HG03025 (cell line): ENCODE results near the gene ZNF804A.

Experiments
- ATAC-seq: cut with Tn5 transposase; IDR thresholded peaks from one replicate; pipeline ENCODE4 v1.9.1; 2021; ENCODE audit warnings: mild to moderate bottlenecking, moderate library complexity; ENCODE audit not compliant: unreplicated experiment, low FRiP score

ZNF804A gene

GRCh38 chr2:184598316-184599053 lies at the start of gene ZNF804A:
Gene ZNF804A, plus strand, starts transcription at chr2:184598529. Its CDS starts 431 bp downstream, at chr2:184598960.
- peak; percentile 77 for ATAC-seq

GRCh38 chr2:184549153-184549552 lies 49.2 kb upstream of the ZNF804A start:
- no peak for ATAC-seq

DNA sequence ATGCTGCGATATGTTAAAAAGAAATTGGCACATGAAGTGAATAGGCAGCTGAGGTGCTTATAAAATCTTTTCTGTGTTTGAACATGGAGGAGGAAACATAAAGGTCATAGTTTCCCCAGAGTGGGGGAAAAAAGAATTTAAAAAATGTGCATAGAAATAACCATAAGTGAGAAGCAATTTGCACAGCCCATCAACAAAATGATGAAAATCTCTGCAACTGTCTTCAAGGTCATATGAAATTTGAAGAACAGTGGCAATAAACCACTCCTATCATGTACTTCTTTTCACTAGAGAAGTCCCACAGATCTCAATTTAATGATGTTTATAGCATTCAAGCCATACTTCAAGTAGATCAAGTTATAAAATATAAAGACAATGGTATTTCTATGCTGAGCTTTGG lies 46.7 kb upstream of the ZNF804A start:
- no peak for ATAC-seq

DNA sequence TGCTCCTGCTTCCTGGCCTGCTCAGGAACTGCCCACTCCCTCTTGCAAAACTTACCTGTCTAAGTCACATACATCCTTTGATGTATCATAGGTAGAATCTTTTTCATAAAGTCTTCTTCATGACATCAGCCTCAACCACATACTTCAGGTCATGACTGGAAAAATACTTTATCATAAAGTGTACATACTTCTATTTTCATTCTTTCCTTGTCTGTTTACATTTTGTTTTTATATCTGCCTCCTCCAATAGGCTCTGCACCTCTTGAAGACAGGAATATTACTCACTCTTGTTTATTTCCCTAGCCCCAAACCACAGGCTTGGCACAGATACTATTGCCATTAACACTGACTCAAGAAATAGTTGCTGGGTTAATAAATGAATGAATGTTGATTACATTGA lies 43.6 kb upstream of the ZNF804A start:
- ATAC-seq = no peak

DNA sequence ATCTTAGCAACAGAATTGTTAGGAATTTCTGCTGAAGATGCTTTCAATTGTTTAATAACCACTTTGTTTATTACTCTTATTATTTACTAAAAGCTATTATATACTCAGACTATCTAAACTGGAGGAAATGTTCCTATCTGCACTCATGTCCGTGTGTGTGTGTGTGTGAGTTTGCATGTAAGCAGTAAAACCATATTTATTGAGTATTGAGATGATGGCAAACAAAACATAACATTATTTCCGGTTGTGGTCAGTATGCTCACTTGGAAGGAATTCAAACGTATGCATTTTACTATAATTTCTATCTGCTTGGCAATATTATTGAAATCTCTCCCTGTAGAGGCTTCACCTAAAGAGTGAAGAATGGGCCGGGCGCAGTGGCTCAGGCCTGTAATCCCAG lies 43.0 kb upstream of the ZNF804A start:
- no peak for ATAC-seq

DNA sequence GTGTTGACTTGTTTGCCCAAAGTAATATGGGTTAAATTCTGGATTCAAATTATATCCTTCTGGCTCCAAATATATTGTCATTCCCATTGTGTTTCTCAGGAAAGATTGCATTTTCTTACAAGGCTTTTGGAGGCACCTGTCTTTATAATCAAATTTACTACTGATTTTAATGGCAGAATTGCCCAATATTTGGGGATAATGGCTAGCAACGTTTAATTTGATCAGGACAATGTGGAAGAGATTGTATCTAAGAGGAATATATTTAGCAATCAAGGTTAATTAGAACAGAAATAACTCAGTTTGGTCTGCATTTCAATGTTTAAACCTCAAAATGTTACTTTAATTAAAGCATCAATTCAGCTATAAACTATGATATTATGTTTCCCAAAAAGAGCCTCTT lies 41.7 kb upstream of the ZNF804A start:
- ATAC-seq = no peak

- no peak for ATAC-seq
Observed at GRCh38 chr2:184558713-184559464, 39.4 kb upstream of the ZNF804A start.

- ATAC-seq = no peak
Observed at GRCh38 chr2:184560603-184561002, 37.7 kb upstream of the ZNF804A start.

- no peak for ATAC-seq
Observed at GRCh38 chr2:184562532-184562931, 35.8 kb upstream of the ZNF804A start.

GRCh38 chr2:184564092-184564491 lies 34.2 kb upstream of the ZNF804A start:
- no peak for ATAC-seq

DNA sequence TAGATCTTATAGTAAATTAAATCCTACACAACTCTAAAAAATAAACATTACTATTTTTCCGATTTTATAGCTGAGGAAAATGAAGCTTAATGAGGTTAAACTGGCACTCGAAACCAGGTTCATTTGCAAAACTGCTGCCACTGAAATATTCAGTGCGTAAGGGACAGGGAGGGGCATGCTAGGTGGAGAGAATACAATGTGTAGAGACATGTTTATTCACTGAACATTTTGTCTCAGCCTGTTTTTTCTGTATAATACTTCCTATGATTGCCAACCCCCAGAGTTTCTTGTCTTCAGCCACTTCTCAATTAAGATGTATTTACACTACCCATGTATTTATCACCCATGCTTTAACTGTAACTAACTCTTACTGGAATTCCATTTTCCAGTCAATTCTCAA lies 31.6 kb upstream of the ZNF804A start:
- no peak for ATAC-seq

DNA sequence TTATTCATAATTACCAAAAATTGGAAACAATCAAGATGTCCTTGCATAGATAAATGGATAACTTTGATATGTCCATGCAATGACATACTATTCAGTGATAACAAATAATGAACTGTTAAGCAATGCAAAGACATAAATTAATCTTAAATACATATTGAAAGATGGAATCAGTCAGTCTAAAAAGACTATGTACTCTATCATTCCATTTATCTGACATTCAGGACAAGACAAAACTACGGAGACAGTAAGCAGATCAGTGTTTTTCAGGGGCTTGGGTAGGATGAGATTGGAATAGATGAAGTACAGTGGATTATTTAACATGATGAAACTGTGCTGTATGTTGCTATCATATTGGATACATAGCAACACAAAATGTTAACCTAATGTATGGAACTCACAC lies 21.3 kb upstream of the ZNF804A start:
- no peak for ATAC-seq

- no peak for ATAC-seq
Observed at GRCh38 chr2:184577743-184578142, 20.6 kb upstream of the ZNF804A start.

DNA sequence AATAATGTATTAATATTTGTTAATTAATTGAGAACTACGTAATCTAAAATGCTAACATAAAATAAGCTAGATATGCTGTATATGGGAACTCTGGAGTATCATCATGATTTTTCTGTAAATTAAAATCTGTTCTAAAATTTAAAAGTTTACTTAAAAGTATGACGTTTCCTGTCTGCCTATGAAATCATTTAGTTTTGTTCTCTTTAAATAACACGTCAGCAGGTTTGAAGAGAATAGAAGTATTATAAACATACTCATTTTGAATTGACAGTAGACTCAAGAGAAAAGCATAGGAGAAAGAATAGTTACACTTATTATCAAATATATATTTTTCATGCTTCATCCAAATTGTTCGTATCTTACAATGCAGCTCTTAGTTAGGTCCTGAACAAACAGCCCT lies 19.1 kb upstream of the ZNF804A start:
- no peak for ATAC-seq

DNA sequence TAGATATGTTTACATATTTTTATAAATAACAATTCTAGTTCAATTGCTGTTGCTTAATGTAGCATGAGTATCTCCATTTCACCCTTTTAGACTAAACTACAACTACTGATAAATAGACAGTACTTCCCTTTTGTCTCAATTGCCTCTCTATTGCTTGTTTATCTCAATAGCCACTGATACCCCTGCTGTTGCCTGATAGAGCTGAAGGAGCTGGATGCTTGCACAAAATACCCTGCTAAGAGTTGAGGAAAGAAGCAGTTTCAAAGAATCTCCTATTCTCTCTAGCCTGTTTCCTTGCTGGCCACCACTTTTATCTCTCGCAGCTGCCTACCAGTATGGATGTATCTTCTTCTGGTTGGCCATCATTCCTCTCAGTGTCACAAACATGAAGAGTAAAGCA lies 16.9 kb upstream of the ZNF804A start:
- ATAC-seq = no peak

- no peak for ATAC-seq
Observed at GRCh38 chr2:184589261-184589660, 9.1 kb upstream of the ZNF804A start.

DNA sequence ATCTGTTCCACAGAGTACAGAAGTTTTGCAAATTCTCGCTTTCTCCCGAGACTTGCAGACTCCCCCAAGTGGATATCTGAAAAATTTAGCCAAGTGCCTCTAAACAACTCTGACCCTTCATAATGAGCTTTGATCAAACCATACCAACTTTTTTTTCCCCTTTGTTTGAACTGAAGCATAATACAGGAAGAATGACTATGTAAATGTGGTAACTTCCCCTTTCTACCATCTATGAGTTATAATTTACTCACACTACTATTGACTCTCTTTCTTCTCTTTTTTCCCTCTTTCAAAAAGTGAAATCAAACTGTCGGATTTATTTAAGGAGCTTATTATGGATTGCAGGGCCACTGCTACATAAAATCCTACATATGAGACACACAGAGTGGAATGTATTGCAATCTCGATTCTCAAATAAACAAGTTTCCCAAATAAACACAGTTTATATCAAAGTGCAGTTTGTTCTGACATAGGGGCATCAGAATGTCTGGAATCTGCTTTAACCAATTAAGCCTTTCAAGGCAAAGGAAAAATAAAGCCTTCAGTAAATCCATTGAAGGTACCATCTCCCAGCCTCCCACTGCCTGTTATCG lies 1.4 kb upstream of the ZNF804A start:
- no peak for ATAC-seq

- ATAC-seq = peak; percentile 25
Observed at GRCh38 chr2:184597571-184597991, 748 bp upstream of the ZNF804A start.

- peak; percentile 1 for ATAC-seq
Observed at GRCh38 chr2:184598002-184598315, 370 bp upstream of the ZNF804A start.

DNA sequence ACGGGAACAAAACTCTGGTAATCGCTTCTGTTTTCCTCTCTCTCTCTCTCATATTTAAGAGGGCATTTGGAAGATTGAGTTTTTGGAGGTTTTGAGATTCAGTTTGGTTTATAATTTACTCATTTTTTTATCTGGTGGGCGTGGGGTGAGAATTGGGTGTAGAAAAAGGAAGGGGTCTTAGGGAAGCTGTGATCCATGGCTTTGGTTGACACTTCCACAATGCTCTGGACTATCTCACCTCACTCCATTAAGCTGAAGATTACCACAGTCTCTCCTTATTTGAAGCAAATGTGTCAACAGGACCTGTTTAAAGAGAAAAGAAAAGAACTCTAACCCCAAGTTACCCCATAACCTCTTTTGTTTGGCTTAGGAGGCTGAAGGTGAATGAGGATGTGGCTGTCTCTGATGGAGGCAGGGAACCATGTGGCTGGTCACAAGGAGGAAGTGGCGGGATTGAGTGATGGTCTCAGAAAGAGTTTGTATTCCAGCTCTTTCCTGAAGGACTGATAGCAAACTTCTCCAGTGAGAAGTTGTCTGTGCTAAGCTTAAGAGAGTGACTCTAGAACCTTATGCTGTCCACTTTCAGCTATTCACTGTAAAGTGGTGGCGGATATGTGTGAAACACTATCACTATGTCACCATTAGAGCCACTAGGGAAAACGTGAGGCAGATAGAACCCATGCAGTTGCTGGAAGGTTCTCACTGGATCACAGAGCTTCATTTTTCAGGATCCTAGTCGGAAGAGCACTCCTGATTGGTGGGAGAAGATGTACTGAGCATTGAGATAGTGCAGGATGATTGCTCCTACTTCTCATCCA lies 934 bp downstream of the ZNF804A start:
- ATAC-seq = no peak

GRCh38 chr2:184599872-184600222 lies 1.5 kb downstream of the ZNF804A start:
- no peak for ATAC-seq
